NCI-H2227 (cell line): ENCODE data around the gene UBR1.
A peak's percentile ranks its signal among the peaks of the same experiment; 100 is the strongest.
"Not testable (repeated sequence)": the region's sequence is repeated elsewhere in the genome, so short reads cannot be mapped to it uniquely, and the experiment has no call there.

Experiments
- DNase-seq: peaks from one replicate; lab custom pipeline; 2025; ENCODE audit not compliant: unreplicated experiment; lab: John Stamatoyannopoulos, UW

UBR1 gene

DNA sequence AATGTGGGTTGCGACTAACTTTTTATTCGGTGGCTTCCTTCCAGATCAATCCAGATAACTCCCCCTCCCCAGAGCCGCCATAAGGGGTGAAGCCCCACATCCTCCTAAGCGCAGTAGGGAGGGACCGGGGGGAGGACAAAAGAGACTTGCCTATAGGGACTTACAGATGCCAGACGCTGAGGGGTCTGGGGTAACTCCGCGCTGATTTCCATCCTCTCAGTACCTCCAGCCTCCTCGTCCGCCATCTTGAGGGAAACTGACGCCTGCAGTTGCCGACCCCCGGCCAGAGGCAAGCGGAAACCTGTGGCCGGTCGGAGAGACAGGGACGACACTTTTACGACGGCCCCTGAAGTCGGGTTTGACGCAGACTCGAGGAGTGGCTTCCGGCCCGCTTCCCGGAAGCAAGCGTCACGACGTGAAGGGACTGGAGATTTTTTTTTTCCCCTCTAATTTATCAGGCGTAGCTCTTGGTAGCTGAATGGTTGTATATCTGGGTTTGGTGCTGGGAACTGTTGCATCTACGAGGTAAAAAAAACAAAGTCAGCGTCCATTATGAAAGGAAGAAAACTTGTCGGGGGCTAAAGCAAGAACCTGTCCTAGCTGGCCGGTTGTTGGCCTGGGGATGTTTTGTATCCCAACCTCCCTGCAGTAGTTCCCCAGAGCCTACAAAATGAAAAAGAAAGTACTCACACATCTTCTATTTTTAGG is at the start of gene UBR1:
Gene UBR1 (minus strand): TSS at position 261 of the 708 bp plus-strand sequence. CDS start 16 bp downstream, at position 245.
- DNase-seq = peak; percentile 90

GRCh38 chr15:43153269-43153668 is 47.4 kb upstream of the UBR1 start:
- DNase-seq = no peak

- DNase-seq = no peak
These were observed 45.9 kb upstream of the UBR1 start for GRCh38 chr15:43151688-43152087.

DNA sequence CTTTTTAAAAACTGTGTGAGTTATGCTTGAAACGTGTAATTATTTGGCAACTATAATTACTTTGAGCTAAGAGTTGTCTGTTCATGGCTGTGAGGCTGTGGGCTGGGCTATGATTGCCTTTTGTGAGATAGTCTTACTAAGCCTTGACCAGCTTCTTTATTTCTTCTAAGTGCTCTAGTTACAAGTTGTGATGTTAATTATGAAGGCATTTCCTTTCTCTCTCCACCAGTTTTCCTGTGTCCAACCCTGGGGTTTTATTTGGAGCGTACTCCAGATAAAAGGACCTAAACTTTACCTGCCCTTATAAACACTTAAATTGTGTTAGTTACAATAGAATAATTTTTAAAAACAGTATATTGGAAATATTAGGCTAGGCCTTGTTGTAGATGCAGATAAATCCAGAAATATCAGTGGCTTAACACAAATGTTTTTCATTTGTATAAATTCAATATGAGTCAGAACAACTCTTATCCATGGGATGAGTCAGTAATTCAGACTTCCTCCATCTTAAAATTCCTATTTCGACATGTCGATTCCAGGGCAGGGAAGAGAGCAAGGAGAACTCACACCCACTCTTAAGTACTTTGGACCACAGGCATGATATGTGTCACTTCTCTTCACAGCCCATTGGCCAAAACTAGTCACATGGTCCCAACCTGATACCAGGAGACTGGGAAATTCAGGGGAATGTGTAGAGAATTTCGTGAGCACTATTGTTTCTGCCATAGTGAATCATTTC is 44.5 kb upstream of the UBR1 start:
- DNase-seq = no peak

DNA sequence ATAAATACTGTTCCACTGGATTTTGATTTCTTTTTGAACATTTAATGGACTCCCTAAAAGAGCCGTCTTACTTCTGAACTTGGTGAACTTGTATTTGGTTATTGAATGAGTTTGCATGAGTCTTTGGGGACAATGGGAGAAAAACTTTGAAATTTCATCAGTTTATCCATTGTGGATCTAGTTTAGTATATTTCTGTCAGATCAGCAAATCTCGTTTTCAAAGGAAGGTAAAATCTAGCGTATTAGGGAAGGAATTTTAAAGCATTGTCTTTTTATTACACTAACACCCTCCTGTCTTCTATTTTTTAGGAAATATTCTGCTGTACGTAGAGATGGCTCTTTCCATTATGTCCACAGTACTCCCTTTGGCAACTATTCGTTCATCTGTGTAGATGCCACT is 40.3 kb upstream of the UBR1 start:
- no peak for DNase-seq

DNA sequence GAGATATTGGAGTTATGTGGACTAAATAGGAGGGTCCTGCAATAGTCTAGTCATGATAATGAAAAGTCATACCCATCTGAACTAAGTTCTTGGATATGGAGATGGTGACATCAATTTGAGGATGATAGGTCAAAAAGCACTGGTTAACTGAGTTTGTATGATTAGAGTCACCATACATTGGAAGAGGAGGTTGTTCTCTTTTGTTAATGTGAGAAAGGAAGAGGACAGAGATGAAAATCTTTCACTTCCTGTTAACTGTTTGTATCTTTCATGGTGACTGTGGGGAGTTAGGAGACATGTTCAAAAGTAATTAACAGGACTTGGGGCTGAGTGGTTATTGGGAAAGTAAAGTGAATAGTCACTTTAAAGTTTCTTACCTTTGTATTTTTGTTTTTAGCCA is 38.7 kb upstream of the UBR1 start:
- no peak for DNase-seq

- DNase-seq = no peak
These were observed 37.5 kb upstream of the UBR1 start for GRCh38 chr15:43143203-43143941.

DNA sequence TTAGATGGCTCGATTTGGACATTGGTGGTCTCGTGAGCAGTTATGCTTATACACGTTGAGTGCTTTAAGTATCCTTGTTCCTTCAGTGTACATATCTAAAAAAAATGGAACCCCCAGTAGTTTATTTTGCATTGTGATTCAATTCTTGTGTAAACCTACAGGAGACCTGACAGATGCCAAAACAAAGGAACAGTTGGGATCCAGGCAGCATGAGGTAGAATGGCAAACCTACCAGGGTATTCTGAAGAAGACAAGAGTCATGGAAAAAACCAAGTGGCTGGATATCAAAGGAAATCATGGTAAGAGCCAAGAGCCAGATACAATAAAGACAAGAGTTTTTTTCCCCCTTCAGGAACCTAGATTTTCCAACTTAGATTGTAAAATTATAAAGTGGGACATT is 29.5 kb upstream of the UBR1 start:
- DNase-seq = no peak

GRCh38 chr15:43134157-43134635 is 28.4 kb upstream of the UBR1 start:
- DNase-seq = no peak

DNA sequence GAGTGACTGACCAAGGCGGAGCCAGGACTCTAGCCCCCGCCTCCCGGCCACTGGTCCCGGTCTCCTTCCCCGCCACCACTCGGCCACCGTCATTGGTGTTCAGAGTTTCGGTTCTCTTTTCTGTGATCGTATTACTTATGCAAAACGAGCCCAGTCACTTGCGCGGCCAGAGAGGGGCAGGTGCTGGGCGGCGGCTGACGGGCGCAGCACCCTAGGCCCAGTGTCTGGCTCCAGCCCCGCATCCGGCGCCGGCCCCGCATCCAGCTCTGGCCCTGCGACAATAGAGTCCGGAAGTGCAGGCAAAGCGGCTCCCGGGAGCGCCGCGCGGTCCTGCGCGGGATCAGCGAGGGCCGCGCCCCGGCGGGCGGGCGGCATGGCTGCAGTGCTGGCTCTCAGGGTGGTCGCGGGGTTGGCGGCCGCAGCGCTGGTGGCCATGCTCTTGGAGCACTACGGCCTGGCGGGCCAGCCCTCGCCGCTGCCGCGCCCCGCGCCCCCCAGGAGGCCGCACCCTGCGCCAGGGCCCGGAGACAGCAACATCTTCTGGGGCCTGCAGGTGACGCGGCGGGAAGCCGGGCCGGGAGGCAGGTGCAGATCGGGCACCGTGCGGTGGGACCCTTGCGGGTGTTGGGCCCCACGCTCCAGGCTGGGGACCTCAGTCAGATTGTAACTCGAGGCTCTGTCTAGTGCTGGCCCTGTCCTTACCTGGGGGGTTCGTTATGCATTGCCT is 27.8 kb upstream of the UBR1 start, which contains the start of gene TMEM62:
Gene TMEM62 (plus strand): TSS at position 157 of the 727 bp plus-strand sequence. CDS start 217 bp downstream, at position 374.
- DNase-seq = peak; percentile 64

- peak; percentile 16 for DNase-seq
These were observed 27.1 kb upstream of the UBR1 start for GRCh38 chr15:43132830-43133429.

DNA sequence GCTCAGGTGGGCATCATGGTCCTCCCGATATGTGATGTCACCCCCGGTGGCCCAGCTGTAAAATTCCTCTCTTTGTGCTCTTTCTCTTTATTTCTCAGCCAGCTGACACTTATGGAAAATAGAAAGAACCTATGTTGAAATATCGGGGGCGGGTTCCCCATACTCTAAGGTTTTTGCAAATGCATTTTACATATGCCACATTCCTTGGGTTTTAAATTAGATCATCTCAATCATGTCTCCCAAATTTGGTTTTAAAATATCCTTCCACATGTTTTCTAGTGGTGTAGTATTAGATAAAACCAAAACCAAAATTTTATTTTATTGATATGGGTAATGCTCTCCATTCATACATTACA is 23.1 kb upstream of the UBR1 start:
- DNase-seq = no peak

- DNase-seq = not testable (repeated sequence)
These were observed 22.5 kb upstream of the UBR1 start for GRCh38 chr15:43128174-43128979.

DNA sequence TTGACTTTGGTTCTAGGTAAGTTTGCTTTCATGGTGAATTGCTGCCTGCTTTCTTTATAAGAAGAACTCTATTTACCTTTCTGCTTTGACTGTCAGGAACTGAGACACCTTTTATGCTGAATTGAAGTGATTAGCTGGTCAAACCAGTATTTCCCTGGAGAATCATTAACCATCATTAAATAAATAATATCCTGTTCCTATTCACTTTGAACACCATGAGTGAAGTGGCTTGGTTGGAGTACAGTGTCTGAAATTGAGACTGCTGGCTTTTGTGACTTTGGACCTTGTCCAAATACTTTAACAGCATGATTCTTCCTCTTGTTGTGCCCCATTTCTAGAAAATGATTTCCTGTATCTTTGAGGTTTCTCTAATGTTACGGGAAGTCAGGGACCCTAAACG is 21.9 kb upstream of the UBR1 start:
- DNase-seq = no peak

DNA sequence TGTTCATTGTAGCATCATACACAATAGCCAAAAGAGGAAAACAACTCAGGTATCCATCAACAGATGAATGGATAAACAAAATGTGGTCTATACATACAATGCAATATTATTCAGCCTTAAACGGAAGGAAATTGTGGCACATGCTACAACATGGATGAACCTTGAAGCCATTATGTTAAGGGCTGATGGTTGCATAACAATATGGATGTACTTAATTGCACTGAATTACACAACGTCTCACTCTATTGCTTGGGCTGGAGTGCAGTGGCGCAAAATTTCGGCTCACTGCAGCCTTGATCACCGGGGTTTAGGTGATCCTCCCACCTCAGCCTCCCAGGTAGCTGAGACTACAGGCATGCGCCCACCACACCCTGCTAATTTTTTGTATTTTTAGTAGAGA is 20.5 kb upstream of the UBR1 start:
- no peak for DNase-seq

DNA sequence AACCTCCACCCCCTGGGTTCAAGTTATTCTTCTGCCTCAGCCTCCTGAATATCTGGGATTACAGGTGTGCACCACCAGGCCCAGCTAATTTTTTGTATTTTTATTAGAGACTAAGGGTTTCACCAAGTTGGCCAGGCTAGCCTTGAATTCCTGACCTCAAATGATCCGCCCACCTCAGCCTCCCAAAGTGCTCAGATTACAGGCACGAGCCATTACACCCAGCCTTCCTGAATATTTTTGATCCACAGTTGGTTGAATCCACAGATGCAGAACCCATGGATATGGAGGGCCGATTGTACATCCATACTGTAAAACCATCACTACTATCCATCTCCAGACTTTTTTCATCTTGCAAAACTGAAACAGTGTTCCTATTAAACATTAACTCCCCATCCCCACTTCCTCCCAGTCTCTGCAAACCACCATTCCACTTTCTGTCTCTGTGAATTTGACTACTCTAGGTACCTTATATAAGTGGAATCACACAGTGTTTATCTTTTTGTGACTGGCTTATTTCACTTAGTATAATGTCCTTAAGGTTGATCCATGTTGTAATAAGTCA is 19.3 kb upstream of the UBR1 start:
- no peak for DNase-seq

DNA sequence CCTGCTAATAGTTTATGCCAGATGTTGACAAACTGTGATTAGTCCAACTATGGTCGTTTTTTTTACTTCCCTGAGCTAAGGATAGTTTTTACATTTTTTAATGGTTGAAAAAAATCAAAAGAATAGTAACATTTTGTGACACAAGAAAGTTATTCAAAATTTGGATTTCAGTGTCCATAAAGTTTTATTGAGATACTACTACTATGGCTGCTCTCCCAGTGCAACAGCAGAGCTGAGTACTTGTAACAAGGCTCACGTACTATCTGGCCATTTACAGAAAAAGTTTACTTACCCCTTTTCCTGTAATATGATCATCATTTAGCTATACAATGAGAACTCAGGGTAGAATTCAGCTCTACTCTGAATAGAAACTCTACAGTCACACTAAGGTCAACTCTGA is 16.0 kb upstream of the UBR1 start:
- no peak for DNase-seq

GRCh38 chr15:43118829-43119228 is 13.0 kb upstream of the UBR1 start:
- DNase-seq = no peak

DNA sequence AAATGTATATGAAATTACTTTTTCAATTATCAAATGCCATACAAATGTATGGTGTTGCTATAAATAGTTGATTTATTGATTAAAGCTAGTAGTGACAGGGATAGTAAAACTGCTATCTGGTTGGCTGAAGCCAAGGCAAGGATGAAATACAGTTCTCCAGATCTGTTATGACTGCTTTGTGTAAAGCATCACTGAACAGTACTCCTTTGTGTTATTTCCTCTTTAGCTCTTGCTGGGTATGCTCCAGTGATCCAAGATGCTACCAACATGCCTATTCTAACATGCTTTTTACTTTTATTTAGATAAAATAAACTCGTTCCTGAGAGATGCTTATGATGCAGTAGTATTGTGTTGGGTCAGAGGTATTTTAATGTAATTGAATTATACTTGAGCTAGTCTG is 12.4 kb upstream of the UBR1 start:
- DNase-seq = no peak

DNA sequence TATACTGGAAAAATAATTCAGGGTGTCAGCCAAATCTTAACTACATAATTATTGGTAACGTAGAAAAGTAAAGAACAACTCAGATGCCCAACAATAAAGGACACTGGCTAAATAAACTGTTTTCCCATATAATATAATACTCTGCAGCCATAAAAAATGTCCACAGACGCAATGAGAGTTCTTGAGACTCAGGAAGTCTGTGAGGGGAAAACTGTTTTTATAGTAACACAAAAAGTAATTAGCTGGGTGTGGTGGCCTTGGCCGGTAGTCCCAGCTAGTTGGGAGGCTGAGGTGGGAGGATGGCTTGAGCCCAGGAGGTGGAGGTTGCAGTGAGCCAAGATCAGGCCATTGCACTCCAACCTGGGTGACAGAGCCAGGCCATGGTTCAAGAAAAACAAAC is 5.5 kb upstream of the UBR1 start:
- no peak for DNase-seq
